ENCODE data around the gene TTC28. TPM values are rescaled to one million over a fixed set of nuclear protein-coding genes. Genes with fewer than 3 reads are reported as not detected.

TTC28 gene
- total RNA-seq, 2 donors from 2014 or later, result 29.2 to 74.6 TPM

DNA sequence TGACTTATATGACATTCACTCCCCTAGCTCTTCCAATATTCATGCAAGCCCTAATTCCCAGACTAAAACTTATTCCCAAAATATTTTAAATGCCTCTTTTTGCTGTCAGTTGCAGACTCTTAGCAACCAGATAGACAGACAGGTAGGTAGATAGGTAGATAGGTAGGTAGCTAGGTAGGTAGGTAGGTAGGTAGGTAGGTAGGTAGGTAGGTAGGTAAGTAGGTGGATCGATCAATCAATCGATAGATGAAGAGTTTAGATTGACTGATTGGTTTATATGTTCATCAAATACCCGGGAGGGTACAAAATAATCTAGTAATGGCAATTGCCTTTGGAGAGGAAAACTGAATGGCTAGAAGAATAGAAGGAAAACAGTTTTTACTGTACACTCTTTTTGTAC is 86.3 kb downstream of the TTC28 start:
- DNase-seq (ENCODE audit: low spot score), result no peak
- no peak overlapping the region for H3K4me3 ChIP-seq
- H3K4me1 ChIP-seq (replicated peaks), result no peaks in the 10 kb centered on the region
- H3K27me3 ChIP-seq (replicated peaks; ENCODE audit: insufficient read depth), result no peaks in the 10 kb centered on the region
- 94% methylated on average over 3 of the region's 3 CpGs for WGBS
- intact Hi-C loops (cut with DNase I), result loop anchor here (10.0 kb wide), 1 partner anchor 708 kb away; no protein-coding TSS in a partner anchor
- no peaks in the 10 kb centered on the region for H3K36me3 ChIP-seq
- no peak for TF ChIP-seq POLR2AphosphoS5 (IDR thresholded peaks at IDR 0.05)
- TF ChIP-seq, protein P1, sequence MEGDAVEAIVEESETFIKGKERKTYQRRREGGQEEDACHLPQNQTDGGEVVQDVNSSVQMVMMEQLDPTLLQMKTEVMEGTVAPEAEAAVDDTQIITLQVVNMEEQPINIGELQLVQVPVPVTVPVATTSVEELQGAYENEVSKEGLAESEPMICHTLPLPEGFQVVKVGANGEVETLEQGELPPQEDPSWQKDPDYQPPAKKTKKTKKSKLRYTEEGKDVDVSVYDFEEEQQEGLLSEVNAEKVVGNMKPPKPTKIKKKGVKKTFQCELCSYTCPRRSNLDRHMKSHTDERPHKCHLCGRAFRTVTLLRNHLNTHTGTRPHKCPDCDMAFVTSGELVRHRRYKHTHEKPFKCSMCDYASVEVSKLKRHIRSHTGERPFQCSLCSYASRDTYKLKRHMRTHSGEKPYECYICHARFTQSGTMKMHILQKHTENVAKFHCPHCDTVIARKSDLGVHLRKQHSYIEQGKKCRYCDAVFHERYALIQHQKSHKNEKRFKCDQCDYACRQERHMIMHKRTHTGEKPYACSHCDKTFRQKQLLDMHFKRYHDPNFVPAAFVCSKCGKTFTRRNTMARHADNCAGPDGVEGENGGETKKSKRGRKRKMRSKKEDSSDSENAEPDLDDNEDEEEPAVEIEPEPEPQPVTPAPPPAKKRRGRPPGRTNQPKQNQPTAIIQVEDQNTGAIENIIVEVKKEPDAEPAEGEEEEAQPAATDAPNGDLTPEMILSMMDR (IDR thresholded peaks at IDR 0.05), result no peak
- TF ChIP-seq POLR2A (IDR thresholded peaks at IDR 0.05), result no peak
- H3K27ac ChIP-seq, result no peak overlapping the region
- no peaks in the 10 kb centered on the region for H3K9me3 ChIP-seq

DNA sequence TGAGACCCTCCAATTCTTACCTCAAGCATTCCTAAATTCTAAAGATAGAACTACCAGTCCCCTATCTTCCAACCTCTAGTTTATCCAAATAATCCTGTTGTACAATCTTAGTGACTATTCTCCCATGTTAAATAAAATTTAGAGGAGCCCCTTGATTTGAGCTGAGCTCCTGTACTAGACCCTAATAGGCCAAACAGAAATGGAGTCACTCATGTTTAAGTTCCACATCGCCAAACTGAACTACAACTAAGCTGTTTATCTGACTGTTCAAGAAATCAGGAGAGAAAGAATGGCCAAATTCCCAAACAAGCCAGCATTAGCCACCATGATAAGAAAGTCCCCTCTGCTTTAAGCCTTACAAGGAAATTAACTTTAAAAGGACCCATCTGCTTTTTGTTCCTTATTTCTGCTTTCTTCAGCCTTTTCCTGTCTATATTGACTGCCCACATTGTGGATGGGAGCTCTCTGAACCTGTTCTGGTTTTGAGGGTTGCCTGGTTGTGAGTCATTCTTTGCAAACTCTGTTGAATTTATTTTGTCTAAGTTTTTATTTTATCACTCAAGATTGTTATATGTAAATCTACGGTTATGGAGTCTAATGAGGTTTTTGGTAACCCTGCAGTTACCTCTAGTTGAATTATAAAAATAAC is 90.4 kb downstream of the TTC28 start:
- Histone ChIP-seq H3K4me1 (replicated peaks) (no peaks in the 10 kb centered on the region), H3K9me3 (no peaks in the 10 kb centered on the region), H3K27ac (no peak overlapping the region), H3K36me3 (no peaks in the 10 kb centered on the region), H3K27me3 (replicated peaks; ENCODE audit: insufficient read depth) (no peaks in the 10 kb centered on the region), H3K4me3 (no peak overlapping the region)
- intact Hi-C loops (cut with DNase I), result no loop called here
- WGBS, result 97% methylated on average over 2 of the region's 2 CpGs
- no peak for TF ChIP-seq POLR2A (IDR thresholded peaks at IDR 0.05)
- no peak for TF ChIP-seq POLR2AphosphoS5 (IDR thresholded peaks at IDR 0.05)
- TF ChIP-seq, protein P1 (IDR thresholded peaks at IDR 0.05), result no peak
- DNase-seq (ENCODE audit: low spot score), result no peak

DNA sequence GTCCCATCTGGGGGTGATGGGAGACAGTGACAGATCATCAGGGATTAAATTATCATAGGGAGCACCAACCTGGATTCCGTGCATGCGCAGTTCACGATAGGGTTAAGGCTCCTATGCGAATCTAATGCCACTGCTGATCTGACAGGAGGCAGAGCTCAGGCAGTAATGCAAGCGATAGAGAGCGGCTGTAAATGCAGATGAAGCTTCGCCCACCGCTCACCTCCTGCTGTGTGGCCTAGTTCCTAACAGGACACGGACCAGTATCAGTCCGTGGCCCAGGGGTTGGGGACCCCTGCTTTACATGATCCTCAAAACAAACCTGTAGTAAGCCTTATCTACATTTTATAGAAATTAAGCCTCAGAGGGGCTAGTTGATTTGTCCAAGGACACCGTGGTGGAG is 94.3 kb downstream of the TTC28 start:
- Histone ChIP-seq H3K4me3 (no peak overlapping the region), H3K27ac (no peak overlapping the region), H3K4me1 (replicated peaks) (no peaks in the 10 kb centered on the region), H3K27me3 (replicated peaks; ENCODE audit: insufficient read depth) (no peaks in the 10 kb centered on the region), H3K9me3 (no peaks in the 10 kb centered on the region), H3K36me3 (no peaks in the 10 kb centered on the region)
- TF ChIP-seq POLR2AphosphoS5 (IDR thresholded peaks at IDR 0.05) (no peak), POLR2A (IDR thresholded peaks at IDR 0.05) (no peak)
- TF ChIP-seq, protein P1 (IDR thresholded peaks at IDR 0.05), result no peak
- no peak for DNase-seq (ENCODE audit: low spot score)
- 96% methylated on average over 11 of the region's 11 CpGs for WGBS
- intact Hi-C loops (cut with DNase I), result no loop called here

DNA sequence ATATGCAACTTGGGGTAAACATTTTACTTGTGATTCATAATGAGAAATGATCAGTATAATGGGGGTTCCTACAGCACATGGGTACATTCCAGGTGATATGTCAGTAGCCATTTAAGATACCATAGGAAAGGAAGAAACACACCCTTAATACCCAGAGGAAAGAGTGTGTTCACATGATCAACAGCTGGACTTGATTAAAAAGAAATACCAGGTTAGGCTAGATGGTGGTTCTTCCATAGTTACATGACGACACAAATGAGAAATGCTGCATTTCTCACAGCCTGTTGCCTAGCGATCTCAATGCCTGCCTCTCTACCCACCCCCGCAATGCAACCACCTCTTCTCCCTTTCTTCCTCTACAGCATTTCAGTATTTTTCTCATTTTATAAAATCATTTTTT is 96.8 kb downstream of the TTC28 start:
- Histone ChIP-seq H3K27me3 (replicated peaks; ENCODE audit: insufficient read depth) (no peaks in the 10 kb centered on the region), H3K4me1 (replicated peaks) (no peaks in the 10 kb centered on the region), H3K36me3 (no peaks in the 10 kb centered on the region), H3K4me3 (no peak overlapping the region), H3K27ac (no peak overlapping the region), H3K9me3 (no peaks in the 10 kb centered on the region)
- TF ChIP-seq, protein P1 (IDR thresholded peaks at IDR 0.05), result no peak
- no peak for TF ChIP-seq POLR2A (IDR thresholded peaks at IDR 0.05)
- WGBS, result 87% methylated on average over 3 of the region's 3 CpGs
- no peak for DNase-seq (ENCODE audit: low spot score)
- intact Hi-C loops (cut with DNase I), result no loop called here

DNA sequence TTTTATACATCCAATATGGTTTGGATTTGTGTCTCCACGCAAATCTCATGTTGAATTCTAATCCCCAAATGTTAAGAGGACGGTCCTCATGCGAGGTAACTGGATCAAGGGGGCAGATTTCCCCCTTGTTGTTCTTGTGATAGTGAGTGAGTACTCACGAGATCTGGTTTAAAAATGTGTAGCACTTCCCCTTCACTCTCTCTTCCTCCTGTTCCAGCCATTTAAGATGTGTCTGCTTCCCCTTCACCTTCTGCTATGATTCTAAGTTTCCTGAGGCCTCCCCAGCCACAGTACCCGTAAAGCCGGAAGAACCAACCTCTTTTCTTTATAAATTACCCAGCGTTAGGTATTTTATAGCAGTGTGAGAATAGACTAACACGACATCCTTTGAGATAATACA is 98.6 kb downstream of the TTC28 start:
- TF ChIP-seq POLR2AphosphoS5 (IDR thresholded peaks at IDR 0.05) (no peak), POLR2A (IDR thresholded peaks at IDR 0.05) (no peak)
- TF ChIP-seq, protein P1 (IDR thresholded peaks at IDR 0.05), result no peak
- intact Hi-C loops (cut with DNase I), result no loop called here
- Histone ChIP-seq H3K4me3 (no peak overlapping the region), H3K36me3 (no peaks in the 10 kb centered on the region), H3K4me1 (replicated peaks) (no peaks in the 10 kb centered on the region), H3K27ac (no peak overlapping the region), H3K9me3 (no peaks in the 10 kb centered on the region), H3K27me3 (replicated peaks; ENCODE audit: insufficient read depth) (no peaks in the 10 kb centered on the region)
- 86% methylated on average over 8 of the region's 8 CpGs for WGBS
- DNase-seq (ENCODE audit: low spot score), result no peak
